Measurements from ENCODE around the gene ADORA2A. TPM values are rescaled to one million over a fixed set of nuclear protein-coding genes. Genes with fewer than 3 reads are reported as not detected.

The ADORA2A gene
- total and polyA plus RNA-seq, 2 of the 13 experiments (the other 11 are each of a cell fraction or from before 2014, with no cell fraction given): 3.3 to 5.0 TPM

DNA sequence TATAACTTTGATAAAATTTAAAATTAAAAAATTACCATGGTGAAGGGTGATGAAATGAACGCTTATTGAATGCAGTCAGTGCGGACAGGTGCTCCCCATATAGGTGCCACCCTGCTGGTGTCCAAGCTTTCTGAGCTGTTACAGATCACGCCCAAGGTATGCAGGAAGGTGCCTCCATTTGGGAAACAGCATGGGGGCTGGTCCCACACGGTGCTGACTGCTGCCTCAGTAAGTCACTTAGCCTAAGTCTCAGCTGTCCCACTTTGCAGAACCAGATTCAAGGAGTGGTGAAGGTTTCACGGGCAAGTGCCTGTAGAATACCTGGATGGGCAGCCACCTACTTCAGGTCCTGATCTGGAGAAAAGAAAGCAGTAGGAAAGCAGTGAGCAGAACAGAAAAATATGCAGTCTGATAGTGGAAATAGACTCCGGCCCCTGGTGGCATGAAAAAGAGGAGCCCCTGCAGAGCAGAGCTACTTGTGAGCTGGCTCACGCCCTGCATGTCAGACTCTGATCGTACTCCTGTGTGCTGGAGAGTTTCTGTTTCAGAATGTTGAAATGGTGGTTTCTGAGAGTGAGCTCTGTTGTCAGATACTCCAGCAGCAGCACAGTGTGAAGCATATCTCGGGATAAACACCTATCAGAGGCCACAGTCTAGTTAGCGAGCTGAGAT is 33.2 kb downstream of the ADORA2A start (continued):
- TF ChIP-seq HNF1A (IDR thresholded peaks at IDR 0.05; ENCODE audit: low read depth) (no peak), HNF1A (CRISPR knock-in tag; IDR thresholded peaks at IDR 0.05; ENCODE audit: borderline replicate concordance) (0 out of 2 replicates have a peak, but pooled peaks have one; percentile 17), ZNF383 (CRISPR knock-in tag; IDR thresholded peaks at IDR 0.05; ENCODE audit: borderline replicate concordance) (0 out of 2 replicates have a peak, but pooled peaks have one; percentile 68), ZSCAN22 (CRISPR knock-in tag; IDR thresholded peaks at IDR 0.05) (0 out of 2 replicates have a peak, but pooled peaks have one; percentile 30), ZFP36 (IDR thresholded peaks at IDR 0.05; ENCODE audit: borderline replicate concordance, low read depth, low read length, partially characterized antibody) (no peak), MEIS1 (CRISPR knock-in tag; IDR thresholded peaks at IDR 0.05; ENCODE audit: borderline replicate concordance) (0 out of 2 replicates have a peak, but pooled peaks have one; percentile 70), SALL1 (CRISPR knock-in tag; IDR thresholded peaks at IDR 0.05) (0 out of 2 replicates have a peak, but pooled peaks have one; percentile 11), PAXIP1 (CRISPR knock-in tag; conservative IDR thresholded peaks at IDR 0.05) (0 out of 2 replicates have a peak, but pooled peaks have one; percentile 20)

Data from HepG2 (cell line).